Endothelial cell of umbilical vein (primary cell): ENCODE data around the gene CLTCL1. TPM values are rescaled to one million over a fixed set of nuclear protein-coding genes. Genes with fewer than 3 reads are reported as not detected.

Experiments used
- BruUV-seq: library from RNA; stranded (reverse); fragments of 400-500 nt; replicated peaks from 2 replicates; lab custom pipeline; 2021; lab: Mats Ljungman, UMichigan
- CTCF ChIA-PET: fragments of 300-600, 350-600 bp; sonication (Branson Sonifier 250); formaldehyde crosslinking; loops from one replicate; lab custom pipeline; 2021; ENCODE audit warnings: antibody characterized with exemption, inconsistent platforms; lab: Charles Lee
- POLR2A ChIA-PET: fragments of 300-600, 350-600 bp; sonication (Branson Sonifier 250); formaldehyde crosslinking; loops from one replicate; lab custom pipeline; 2021; ENCODE audit warnings: antibody characterized with exemption, inconsistent platforms; lab: Charles Lee
- DNase-seq: peaks from one replicate; pipeline ENCODE4 v3.0.0-alpha.2; 2011; ENCODE audit warnings: low read depth, low spot score
- FAIRE-seq: peaks from 2 replicates; lab custom pipeline; 2011; peaks lifted over from hg19 to GRCh38; lab: Jason Lieb, UNC
- H2AFZ ChIP-seq: 2 replicates; pipeline ENCODE4 v1.6.0; 2012; ENCODE audit warnings: low read depth, low read length, control low read depth, inconsistent platforms
- H3K27ac ChIP-seq: 2 replicates; pipeline ENCODE4 v1.5.1; 2011; ENCODE audit warnings: low read depth, mild to moderate bottlenecking, control low read depth, low read length, moderate library complexity; ENCODE audit not compliant: insufficient read depth
- H3K27me3 ChIP-seq, 2 experiments: 2 replicates each; pipeline versions ENCODE4 v1.6.0 to v1.6.1; 2011; ENCODE audit warnings: low read length in 2 of 2, mixed read lengths in 1 of 2; ENCODE audit not compliant: control insufficient read depth in 2 of 2, insufficient read depth in 2 of 2
- H3K36me3 ChIP-seq, 2 experiments: 2 replicates in 1 of 2; 3 replicates in 1 of 2; pipeline ENCODE4 v1.5.1; 2011; ENCODE audit warnings: low read length in 2 of 2, mild to moderate bottlenecking in 1 of 2, moderate library complexity in 1 of 2; ENCODE audit not compliant: control insufficient read depth in 2 of 2, insufficient read depth in 2 of 2; ENCODE audit errors: extremely low read depth in 1 of 2
- H3K4me1 ChIP-seq: 3 replicates; pipeline ENCODE4 v1.5.1; 2011; ENCODE audit warnings: mild to moderate bottlenecking, low read length; ENCODE audit not compliant: control insufficient read depth, insufficient read depth; ENCODE audit errors: extremely low read depth
- H3K4me2 ChIP-seq: 2 replicates; pipeline ENCODE4 v1.6.1; 2011; ENCODE audit warnings: low read length, control low read depth, mixed read lengths; ENCODE audit not compliant: insufficient read depth
- H3K4me3 ChIP-seq, 3 experiments: fragments of 200-600 bp in 1 of 3; sonication (generic), shearing (Covaris generic) in 1 of 3; replicated peaks in 1 of 3; 2 replicates each; pipeline ENCODE4 v1.5.1; 2011 to 2016; ENCODE audit warnings: control low read depth in 3 of 3, low read length in 3 of 3, mild to moderate bottlenecking in 2 of 3, inconsistent platforms in 1 of 3, low read depth in 1 of 3, moderate library complexity in 1 of 3; ENCODE audit not compliant: insufficient read depth in 1 of 3
- H3K79me2 ChIP-seq: 2 replicates; pipeline ENCODE4 v1.6.0; 2012; ENCODE audit warnings: low read length, inconsistent platforms; ENCODE audit not compliant: control insufficient read depth, insufficient read depth
- H3K9ac ChIP-seq: replicated peaks from 2 replicates; pipeline ENCODE3; 2011; ENCODE audit warnings: low read length, control low read depth; ENCODE audit not compliant: insufficient read depth; ENCODE audit errors: extremely low read depth
- H3K9me1 ChIP-seq: replicated peaks from 3 replicates; pipeline ENCODE4 v1.6.0; 2011; ENCODE audit warnings: mild to moderate bottlenecking, low read length; ENCODE audit not compliant: control insufficient read depth, insufficient read depth; ENCODE audit errors: extremely low read depth
- H3K9me3 ChIP-seq: replicated peaks from 2 replicates; pipeline ENCODE4 v1.5.1; 2012; ENCODE audit warnings: low read length, inconsistent platforms; ENCODE audit not compliant: control insufficient read depth, insufficient read depth
- H4K20me1 ChIP-seq: replicated peaks from 2 replicates; pipeline ENCODE3; 2011; ENCODE audit warnings: mild to moderate bottlenecking, low read length; ENCODE audit not compliant: control insufficient read depth, insufficient read depth; ENCODE audit errors: extremely low read depth
- EZH2 ChIP-seq: IDR thresholded peaks from 2 replicates; pipeline ENCODE4 v1.6.1; 2012; ENCODE audit warnings: borderline replicate concordance, low read depth, mild to moderate bottlenecking, moderate library complexity, low read length, inconsistent platforms; ENCODE audit not compliant: severe bottlenecking
- FOS ChIP-seq: IDR thresholded peaks from 2 replicates; pipeline ENCODE4 v1.6.1; 2011; ENCODE audit warnings: mild to moderate bottlenecking, low read length, moderate library complexity, borderline replicate concordance; ENCODE audit not compliant: insufficient read depth
- JUN ChIP-seq: IDR thresholded peaks from 2 replicates; pipeline ENCODE4 v1.6.1; 2011; ENCODE audit warnings: borderline replicate concordance, low read depth; ENCODE audit not compliant: insufficient read length, insufficient read depth
- MAX ChIP-seq: IDR thresholded peaks from 2 replicates; pipeline ENCODE4 v1.6.1; 2011; ENCODE audit not compliant: insufficient read depth, insufficient read length
- POLR2A ChIP-seq: IDR thresholded peaks from 2 replicates; pipeline ENCODE4 v1.6.1; 2012; ENCODE audit warnings: low read depth, mild to moderate bottlenecking, control low read depth, low read length
- POLR2AphosphoS5 ChIP-seq: IDR thresholded peaks from 2 replicates; pipeline ENCODE4 v1.6.1; 2012; ENCODE audit warnings: low read depth, mild to moderate bottlenecking, control low read depth, low read length, moderate library complexity; ENCODE audit not compliant: insufficient read depth
- dilution Hi-C: fragments of 300-500 bp; cut with MboI; formaldehyde crosslinking; loops from one replicate; pipeline ENCODE4 v1.15.0; 2019; ENCODE audit warnings: low sequenced_read_pairs; ENCODE audit not compliant: extremely low pct_ligation_motif_present
- intact Hi-C: fragments of 100-400 bp; cut with micrococcal nuclease; formaldehyde crosslinking; loops from one replicate; pipeline ENCODE4 v1.10.0; 2022
- polyA plus RNA-seq, 4 experiments: library from polyadenylated mRNA; depleted of rRNA in 3 of 4; stranded (reverse) in 3 of 4; unstranded in 1 of 4; fragments of >200 nt; gene quantifications; 2 replicates each; pipeline versions ENCODE4 v1.2.1 to v1.2.3, GENCODE V29; 2011 to 2012; ENCODE audit warnings: missing spikeins in 1 of 4
- total RNA-seq: library from RNA; stranded (reverse); gene quantifications from 2 replicates; pipeline ENCODE4 v1.2.3, GENCODE V29; 2021

CLTCL1 gene
- total and polyA plus RNA-seq, 2 donors (not counting 3 experiments of a cell fraction or from before 2014, with no cell fraction given) = 5.0 to 6.2 TPM

GRCh38 chr22:19197997-19198865 lies 93.3 kb downstream of the CLTCL1 start:
- Histone ChIP-seq H3K27me3 (no peaks in the 10 kb centered on the region), H3K36me3 (no peaks in the 10 kb centered on the region), H4K20me1 (no peaks in the 10 kb centered on the region), H3K27ac (no peak overlapping the region), H3K79me2 (no peaks in the 10 kb centered on the region), H3K4me2 (no peak overlapping the region), H3K9ac (no peak overlapping the region), H2AFZ (no peak overlapping the region), H3K4me1 (no peaks in the 10 kb centered on the region), H3K9me3 (no peaks in the 10 kb centered on the region), H3K4me3 (no peak overlapping the region), H3K9me1 (no peaks in the 10 kb centered on the region)
- ChIA-PET CTCF (no interaction called here), POLR2A (no interaction called here)
- TF ChIP-seq MAX (no peak), JUN (no peak), POLR2A (no peak), FOS (no peak), EZH2 (no peak), POLR2AphosphoS5 (no peak)
- BruUV-seq = no TSS peak
- intact Hi-C loops (no loop called here), dilution Hi-C loops (no loop called here)
- FAIRE-seq (no peak), DNase-seq (no peak)
